HG03575 (cell line): Measurements from ENCODE around the gene COMP.

Source experiments
- ATAC-seq: cut with Tn5 transposase; IDR thresholded peaks from one replicate; pipeline ENCODE4 v1.9.1; 2021; ENCODE audit not compliant: unreplicated experiment, insufficient number of reproducible peaks, low FRiP score; ENCODE audit errors: extremely low read depth

COMP gene

DNA sequence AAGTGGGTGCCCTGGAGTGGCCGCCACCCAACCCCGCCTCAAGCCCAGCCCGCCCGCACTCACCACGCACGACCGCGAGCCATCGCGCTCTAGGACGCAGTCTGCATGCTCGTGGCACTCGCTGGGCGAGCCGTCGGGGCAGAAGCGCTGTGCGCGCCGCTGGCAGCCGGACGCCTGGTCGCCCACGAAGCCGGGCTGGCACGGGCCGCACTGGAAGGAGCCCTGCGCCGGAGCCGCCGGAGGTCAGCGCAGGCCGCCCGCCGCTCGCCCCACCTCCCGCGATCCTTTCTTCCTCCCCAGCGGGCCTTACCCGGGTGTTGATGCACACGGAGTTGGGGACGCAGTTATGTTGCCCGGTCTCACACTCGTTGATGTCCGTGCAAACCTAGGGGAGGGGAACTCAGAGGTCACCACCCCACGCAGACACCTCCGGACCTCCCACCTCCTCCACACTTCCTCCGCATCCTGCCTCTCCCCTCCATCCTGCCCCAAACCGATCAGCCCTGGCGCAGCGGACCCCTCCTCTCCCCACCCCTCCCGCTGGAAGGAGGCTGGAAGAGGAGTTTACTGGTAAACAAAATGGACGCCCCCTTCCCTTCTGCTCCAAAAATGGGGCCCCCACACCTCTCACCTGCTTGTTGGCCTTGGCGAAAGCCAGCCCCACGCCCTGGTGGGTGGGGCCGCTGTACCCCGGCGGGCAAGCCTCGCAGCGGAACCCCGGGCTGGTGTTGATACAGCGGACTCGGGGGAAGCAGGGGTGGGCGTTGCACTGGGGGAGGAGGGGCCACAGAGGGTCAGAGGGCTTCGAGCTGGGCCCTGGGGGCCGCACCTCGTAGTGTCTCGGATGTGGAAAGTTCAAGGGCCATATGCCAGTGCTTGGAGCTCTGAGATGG, 2.3 kb downstream of the COMP start:
- no peak for ATAC-seq

DNA sequence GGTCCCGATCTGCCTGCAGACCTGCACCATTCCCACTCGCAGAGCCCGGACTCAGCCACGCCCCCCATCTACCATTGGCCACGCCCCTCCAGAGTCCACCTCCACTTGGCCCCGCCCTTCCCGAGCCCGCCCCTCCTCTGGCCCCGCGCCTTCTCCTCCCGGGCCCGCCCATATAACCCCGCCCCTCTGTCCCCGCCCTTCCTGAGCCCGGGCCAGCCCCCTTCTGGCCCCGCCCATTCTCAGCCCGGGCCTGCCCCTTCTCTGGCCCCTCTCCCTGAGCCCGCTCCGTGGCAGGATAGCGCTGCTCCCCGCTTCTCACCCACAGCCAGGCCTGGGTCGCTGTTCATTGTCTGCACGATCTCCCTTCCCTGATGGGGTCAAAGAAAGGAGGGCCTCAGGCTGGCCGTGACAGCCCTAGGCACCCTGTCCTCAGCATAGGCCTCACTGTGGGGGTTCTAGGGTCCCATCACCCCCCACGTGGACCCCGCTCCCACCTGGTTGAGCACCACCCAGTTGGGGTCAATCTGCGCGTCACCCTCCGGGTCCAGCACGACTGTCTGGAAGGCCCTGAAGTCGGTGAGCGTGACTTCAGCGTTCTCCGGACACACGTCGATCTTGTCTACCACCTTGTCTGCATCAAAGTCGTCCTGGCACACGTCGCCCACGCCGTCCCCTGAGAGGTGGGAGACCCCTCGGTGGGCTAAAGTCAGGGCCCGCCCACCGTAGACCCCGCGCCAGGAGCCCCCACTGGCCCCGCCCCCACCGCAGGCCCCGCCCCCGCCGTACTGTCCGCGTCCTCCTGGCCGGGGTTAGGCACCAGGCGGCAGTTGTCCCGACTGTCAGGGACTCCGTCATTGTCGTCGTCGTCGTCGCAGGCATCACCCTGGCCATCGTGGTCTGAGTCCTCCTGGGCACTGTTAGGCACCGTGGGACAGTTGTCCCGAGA, 5.7 kb downstream of the COMP start:
- no peak for ATAC-seq

DNA sequence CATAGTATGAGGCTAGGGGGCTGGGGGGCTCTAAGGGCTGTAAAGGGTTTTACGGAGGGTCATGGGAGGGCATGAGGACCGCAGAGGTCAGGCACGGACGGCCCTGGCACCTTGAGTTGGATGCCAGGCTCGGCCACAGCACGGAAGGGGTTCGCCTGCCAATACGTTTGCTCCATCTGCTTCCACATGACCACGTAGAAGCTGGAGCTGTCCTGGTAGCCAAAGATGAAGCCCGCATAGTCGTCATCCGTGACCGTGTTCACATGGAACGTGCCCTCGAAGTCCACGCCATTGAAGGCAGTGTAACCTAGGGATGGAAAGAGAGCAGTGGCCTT, 6.4 kb downstream of the COMP start:
- no peak for ATAC-seq

DNA sequence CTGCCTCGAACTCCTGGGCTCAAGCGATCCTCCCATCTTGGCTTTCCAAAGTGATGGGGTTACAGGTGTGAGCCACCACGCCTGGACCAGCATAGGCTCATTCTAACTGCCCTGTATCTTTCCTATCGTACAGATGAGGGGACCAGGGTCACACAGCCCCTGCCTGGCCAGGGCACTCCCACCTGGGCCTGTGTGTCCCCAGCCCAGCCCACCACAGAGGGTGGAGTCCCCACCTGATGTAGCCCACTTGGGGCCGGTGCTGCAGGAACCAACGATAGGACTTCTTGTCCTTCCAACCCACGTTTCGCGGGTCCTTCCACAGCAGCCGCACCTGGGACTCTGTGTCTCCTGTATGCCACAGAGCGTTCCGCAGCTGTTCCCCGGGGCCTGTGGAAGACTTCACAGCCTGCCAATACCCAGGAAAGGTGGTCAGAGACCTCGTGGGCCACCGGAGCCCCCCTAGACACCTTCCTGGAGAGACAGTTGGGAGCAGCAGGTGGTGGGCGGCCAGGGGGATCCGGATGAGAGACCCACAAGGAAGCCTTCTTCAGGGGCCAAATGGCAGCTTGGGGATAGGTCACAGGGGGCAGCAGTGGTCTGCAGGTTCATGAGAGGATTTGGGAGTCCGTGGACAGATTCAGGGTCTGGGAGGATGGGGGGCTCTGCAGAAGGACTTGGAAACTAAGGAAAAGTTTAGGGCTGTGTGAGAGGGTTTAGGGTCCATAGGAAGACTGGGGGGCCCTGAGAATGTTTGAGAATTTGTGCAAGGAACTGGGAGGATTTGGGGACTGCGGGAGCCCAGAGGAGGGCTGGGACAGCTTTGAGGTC, 6.9 kb downstream of the COMP start:
- ATAC-seq: no peak

DNA sequence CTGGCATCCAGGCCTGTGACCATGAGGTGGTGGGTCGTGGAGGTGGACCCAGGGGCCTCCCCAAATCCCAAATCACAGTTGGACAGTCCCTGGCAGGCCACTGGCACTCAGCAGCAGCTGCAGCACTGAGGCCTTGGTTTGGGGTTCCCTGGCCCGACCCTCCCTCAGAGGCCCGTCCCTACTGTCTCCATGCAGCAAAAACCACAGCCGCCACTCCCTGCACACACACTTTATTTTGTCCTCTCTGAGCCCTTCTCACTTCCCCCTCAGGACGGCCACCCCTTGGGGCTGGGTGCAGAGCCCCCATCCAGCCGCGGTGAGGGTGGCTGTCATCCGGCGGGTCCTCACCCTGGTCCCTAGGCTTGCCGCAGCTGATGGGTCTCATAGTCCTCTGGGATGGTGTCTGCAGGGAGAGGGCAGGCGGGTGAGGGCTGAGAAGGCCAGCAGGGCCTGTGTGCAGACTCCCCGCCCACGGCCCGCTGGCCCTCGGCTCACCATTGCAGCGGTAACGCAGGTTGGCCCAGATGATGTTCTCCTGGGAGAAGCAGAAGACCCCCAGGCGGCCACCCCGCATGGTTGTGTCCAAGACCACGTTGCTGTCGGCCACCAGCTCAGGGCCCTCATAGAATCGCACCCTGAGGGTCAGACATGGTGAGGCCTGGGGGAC, 8.4 kb downstream of the COMP start:
- ATAC-seq: no peak

DNA sequence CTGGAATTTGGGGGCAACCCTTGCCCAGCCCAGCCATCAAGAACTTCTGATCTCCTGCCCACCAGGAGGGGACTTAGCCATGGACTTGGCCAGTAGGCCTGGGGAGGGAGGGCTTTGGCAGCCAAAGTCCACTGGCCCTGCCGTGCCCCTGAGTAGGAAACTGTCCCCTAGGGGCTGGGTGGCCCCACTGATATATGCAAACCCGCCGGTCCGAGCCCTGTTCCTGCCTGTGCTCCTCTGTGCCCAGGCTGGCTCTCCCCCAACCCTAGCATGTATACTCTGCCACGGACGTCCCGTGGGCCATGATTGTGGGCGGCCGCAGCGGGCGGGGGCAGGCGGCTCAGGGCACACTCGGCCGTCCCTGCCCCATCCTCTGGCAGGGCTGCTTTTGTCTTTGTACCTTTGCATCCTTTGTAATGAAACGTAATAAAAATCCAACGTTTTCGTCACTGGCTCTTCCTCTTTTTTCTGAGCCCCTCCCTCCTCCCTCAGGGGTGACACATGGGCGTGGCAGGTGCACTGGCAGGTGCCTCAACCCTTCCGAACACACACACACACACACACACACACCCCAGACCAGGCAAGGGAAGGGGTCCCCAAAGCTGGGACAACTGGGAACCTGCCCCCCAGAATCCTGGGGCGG, 9.1 kb downstream of the COMP start:
- ATAC-seq: no peak

DNA sequence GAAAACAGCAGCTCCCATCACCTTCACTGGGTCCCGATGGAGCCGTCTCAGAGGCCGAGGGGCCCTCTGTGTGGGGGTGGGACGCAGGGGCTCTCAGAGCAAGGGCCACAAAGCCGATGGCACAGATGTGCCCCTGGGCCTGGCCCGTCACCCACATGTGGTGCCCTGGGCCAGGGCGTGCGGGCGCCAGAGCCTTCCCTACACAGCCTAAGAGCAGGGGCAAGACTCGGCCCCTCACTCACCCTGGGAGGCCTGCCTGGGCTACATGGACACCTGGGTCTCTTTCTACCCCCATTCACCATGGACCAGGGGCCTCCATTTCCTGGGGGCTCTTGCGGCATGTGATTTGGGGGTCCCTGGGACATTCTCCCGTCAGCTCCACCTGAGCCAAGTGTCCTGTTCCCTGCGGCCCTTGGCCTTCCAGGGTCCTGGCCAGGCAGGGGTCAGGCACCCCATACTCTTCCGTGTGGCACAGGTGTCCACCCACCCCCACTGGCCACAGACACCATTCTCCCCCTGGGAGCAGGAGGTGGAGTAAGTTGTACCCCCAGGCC, 10.0 kb downstream of the COMP start:
- ATAC-seq: no peak

DNA sequence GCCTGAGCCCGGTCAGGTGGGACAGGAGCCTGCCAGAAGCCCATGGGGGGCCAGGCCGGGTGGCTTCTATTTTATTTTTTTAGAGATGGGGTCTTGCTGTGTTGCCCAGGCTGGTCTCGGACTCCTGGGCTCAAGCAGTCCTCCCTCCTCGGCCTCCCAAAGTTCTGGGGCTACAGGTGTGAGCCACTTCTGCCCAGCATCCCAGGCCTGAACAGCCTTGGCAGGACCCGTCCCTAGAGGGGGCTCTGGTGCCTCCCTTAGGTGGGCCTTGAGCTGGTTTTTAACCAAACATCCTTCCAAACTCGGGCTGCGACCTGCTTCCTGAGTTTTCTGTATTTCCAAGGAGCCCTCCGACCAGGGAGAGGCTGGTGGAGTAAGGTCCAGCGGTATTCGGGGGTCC, 10.5 kb downstream of the COMP start:
- ATAC-seq: no peak

DNA sequence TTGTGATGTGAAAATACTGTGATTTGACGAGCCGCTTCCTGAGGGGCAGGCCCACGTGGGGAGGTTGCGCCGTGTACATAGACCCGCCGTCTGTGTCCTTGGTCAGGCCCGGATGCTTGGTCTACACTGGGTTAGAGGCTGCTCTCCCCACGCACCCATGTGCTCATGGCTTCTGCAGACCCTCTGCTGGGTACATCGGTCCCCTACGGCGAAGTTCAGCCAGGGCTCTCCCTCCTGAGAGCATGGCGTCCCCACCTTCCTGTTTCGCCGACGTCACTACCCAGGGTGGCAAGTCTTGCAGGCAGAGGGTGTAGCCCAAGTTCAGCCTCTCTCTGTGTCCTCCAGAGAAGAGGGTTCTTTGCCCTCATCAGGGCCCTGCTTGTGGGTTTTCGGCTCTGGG, 11.0 kb downstream of the COMP start:
- ATAC-seq: no peak

DNA sequence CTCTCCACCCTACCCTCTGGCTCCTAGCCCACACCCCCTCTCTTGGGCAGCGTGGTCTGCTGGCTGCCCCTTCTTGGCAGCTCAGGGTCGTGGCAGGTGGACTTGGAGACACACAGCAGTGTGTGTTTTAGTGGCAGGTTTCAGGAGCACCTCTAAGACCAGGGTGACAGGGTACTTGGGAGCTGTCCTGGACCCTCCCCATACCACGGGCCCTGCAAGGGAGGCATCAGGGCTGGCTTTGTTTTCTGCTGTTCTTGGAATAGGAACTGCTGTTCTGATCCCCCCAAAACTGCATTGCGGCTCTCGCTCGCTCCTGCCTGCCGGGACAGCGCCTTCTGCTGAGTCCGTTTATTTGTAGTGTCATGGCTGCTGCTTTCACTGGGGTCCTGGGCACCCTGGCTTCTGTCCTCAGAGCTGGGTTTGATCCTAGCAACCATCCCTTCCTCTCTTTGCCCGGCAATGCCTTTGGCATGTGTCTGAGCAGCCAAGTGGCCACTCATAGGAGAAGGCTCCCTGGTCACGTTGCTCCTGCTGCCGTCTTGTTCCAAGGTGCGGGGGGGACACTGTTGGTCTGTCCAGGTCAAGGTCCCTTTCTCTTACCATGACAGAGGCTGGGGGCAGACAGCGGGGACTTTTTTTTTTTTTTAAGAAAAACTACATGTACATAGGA, 12.1 kb downstream of the COMP start:
- no peak for ATAC-seq

DNA sequence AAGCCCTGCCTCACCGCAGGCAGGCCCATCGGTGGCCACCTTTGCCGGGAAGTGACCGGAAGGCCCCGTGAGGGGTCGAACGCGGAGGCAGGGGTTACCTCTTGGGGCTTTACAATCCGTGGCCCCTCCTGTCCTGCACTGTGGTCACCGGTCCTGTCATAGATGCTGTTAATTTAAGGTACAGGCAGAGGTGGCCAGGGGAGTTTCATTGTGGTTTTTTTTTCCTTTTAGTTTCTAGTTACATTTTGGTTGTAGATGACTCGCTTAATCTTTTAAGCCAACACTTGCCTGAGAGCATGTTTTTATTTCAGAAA, 13.1 kb downstream of the COMP start:
- no peak for ATAC-seq

DNA sequence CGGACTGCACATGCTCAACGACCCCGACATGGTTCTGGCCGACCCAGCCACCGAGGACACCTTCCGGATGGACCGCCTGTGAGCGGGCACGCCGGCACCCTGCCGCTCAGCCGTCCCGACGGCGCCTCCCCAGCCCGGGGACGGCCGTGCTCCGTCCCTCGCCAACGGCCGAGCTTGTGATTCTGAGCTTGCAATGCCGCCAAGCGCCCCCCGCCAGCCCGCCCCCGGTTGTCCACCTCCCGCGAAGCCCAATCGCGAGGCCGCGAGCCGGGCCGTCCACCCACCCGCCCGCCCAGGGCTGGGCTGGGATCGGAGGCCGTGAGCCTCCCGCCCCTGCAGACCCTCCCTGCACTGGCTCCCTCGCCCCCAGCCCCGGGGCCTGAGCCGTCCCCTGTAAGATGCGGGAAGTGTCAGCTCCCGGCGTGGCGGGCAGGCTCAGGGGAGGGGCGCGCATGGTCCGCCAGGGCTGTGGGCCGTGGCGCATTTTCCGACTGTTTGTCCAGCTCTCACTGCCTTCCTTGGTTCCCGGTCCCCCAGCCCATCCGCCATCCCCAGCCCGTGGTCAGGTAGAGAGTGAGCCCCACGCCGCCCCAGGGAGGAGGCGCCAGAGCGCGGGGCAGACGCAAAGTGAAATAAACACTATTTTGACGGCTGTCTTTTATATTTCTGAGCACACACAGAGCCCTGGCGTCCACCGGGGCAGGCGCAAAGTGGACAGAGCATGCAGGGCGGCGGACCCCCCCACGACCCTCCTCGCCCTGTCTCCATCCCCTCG, 13.6 kb downstream of the COMP start:
- ATAC-seq: no peak

DNA sequence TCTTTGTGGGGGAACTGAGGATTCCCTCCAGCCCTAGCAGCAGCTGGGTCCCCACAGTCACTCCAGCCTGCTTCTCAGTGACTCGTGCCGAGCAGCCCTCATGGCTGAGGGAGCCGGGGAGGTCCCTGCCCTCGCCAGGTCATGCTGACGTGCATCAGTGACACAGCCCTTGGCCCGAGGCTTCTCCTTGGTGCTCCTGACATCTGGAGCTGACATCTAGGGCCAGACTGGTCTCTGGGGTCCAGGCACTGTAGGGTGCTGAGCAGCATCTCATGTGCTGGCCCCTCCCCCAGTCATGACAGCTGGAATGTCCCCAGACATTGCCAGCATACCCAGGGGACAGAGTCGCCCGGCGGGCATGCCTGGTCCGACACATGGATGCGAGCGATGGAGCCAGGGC, 14.4 kb downstream of the COMP start:
- ATAC-seq: no peak

DNA sequence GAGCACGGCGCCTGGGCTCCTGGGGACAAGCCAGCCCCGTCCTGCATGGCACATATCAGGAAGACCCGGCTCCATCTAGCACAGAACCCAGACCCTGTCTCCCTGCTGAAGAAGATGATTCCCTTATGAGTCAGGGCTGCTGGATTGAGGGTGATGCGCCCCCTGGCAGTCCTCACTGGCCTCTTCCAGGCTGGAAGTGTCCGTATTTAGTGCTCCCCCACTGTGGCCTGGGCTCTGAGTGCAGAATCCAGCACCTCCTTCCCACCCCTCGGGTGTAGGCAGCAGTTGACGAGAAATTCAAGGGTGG, 14.9 kb downstream of the COMP start:
- ATAC-seq: no peak

DNA sequence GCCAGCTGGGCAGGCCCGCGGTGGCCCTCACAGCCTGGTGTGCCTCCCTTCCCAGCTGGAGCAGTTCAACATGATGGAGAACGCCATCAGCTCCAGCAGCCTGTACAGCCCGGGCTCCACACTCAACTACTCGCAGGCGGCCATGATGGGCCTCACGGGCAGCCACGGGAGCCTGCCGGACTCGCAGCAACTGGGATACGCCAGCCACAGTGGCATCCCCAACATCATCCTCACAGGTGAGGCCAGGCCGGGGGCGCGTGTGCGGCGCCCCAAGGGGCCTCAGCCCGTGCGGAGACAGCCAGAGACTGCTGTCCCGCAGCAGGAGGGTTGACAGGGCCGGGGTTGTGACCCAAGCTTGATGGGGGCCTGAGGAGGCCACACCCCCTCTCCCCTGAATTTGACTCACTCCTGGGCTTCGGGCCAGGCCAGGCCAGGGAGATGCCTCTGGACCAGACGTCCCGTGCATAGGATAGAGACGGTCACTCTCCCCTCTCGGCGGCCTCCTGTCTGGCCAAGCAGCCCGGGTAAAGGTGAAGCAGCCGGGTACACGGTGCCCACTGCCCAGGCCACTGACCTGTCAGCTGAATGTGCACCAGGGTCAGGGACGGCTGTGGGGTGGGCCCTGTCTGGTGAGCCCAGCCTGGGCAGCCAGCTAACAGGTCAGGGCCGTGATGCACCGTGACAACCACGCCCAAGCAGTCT, 15.4 kb downstream of the COMP start:
- no peak for ATAC-seq

DNA sequence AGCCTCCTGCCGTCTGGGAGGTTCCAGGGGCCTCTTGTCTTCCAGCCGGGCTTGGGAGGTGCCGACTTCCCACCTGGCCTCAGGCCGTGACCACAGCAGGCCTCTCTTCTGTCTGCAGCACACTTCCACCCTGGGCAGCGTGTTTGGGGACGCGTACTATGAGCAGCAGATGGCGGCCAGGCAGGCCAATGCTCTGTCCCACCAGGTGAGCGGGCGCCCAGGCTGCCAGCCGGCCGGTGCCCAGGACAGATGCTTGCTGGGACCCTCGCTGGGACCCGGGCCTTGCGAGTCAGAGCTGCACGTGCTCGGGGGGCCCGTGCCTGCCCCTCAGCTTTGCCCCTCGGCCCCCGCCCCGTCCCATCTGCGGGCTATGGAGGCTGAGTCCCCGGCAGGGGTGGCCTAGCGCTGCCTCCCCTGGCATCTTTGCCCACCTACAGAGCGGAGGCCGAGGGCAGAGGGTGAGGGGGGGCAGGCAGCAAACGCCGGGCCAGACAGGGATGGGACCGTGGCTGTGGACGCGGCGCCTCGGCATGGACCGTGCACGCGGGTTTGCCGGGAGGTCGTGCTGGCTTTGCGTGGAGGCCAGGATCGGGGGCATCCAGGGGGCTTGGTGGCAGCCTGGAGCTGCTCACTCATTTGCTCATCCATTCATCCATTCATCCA, 16.2 kb downstream of the COMP start:
- no peak for ATAC-seq
